Testis (tissue), 2 donors: ENCODE results near the gene PLB1.

Experiments used
- CTCF ChIP-seq, 3 experiments: fragments of 450-650 bp in 2 of 3; fragments of 200-600 bp in 1 of 3; sonication (generic) in 1 of 3; IDR thresholded peaks; one replicate each; pipeline ENCODE4 v1.5.1; 2016 to 2019; ENCODE audit warnings: antibody characterized with exemption in 3 of 3, mild to moderate bottlenecking in 2 of 3, moderate library complexity in 1 of 3
- POLR2A ChIP-seq: fragments of 450-650 bp; IDR thresholded peaks from one replicate; pipeline ENCODE4 v1.6.1; 2017; ENCODE audit warnings: antibody characterized with exemption, mild to moderate bottlenecking, moderate library complexity

GRCh38 chr2:28623582-28624405 lies 127.9 kb downstream of the PLB1 start:
- no peak for TF ChIP-seq CTCF (IDR thresholded peaks at IDR 0.05)
- TF ChIP-seq POLR2A = no peak
